HG02798 (cell line): ENCODE measurements around the gene MTM1.

Source experiments
- ATAC-seq: cut with Tn5 transposase; IDR thresholded peaks from one replicate; pipeline ENCODE4 v1.9.1; 2021; ENCODE audit warnings: mild to moderate bottlenecking; ENCODE audit not compliant: unreplicated experiment, poor library complexity

MTM1 gene

GRCh38 chrX:150700107-150700506, 131.7 kb downstream of the MTM1 start:
- no peak for ATAC-seq

- ATAC-seq: no peak
Observed at GRCh38 chrX:150701377-150701776, 133.0 kb downstream of the MTM1 start.

- ATAC-seq: no peak
Observed at GRCh38 chrX:150702966-150703694, 134.7 kb downstream of the MTM1 start.

- no peak for ATAC-seq
Observed at GRCh38 chrX:150703695-150703974, 135.2 kb downstream of the MTM1 start.

- ATAC-seq: no peak
Observed at GRCh38 chrX:150704030-150704613, 135.7 kb downstream of the MTM1 start.

GRCh38 chrX:150712619-150713018, 144.2 kb downstream of the MTM1 start:
- no peak for ATAC-seq

- ATAC-seq: no peak
Observed at GRCh38 chrX:150715184-150715583, 146.8 kb downstream of the MTM1 start.

GRCh38 chrX:150719621-150720020, 151.2 kb downstream of the MTM1 start:
- ATAC-seq: no peak
